ENCODE measurements around the gene ZNF41.
A peak's percentile ranks its signal among the peaks of the same experiment; 100 is the strongest.

ZNF41 gene

DNA sequence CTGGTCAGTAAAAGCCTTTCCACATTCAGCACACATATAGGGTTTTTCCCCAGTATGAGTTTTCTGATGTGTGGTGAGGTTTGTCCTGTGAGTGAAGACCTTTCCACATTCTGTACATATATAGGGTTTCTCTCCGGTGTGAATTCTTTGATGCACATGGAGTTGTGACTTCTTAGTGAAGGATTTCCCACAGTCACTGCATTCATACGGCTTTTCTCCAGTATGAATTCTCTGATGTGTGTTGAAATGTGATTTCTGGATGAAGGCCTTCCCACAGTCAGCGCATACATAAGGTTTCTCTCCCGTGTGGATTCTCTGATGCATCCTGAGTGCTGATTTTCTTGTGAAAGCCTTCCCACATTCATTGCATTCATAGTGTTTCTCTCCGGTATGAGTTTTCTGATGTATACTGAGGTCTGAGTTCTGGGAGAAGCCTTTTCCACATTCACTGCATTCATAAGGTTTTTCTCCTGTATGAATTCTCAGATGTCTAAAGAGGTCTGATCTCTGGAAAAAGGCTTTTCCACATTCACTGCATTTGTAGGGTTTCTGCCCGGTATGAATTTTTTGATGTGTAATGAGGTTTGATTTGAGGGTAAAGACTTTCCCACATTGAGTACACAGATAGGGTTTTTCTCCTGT is 34.7 kb downstream of the ZNF41 start:
- H3K9me3 ChIP-seq (ENCODE audit: control insufficient read depth in 1 of 2, low read length in 2 of 2) = peaks cover 3 to 6% of the 10 kb centered on the region in 2 donors
- H3K4me3 ChIP-seq (ENCODE audit: low read depth in 1 of 2, low read length in 2 of 2) = no peak overlapping the region
- no peaks in the 10 kb centered on the region for H3K4me1 ChIP-seq (ENCODE audit: control insufficient read depth in 1 of 2, insufficient read depth in 2 of 2, low read length in 2 of 2)
- peaks cover 26 to 44% of the 10 kb centered on the region in 2 donors for H3K36me3 ChIP-seq (ENCODE audit: control insufficient read depth in 1 of 2, insufficient read depth in 2 of 2, low read length in 2 of 2)
- no peaks in the 10 kb centered on the region for H3K27me3 ChIP-seq (ENCODE audit: low read depth, low read length)
- H3K27ac ChIP-seq (ENCODE audit: low read length) = no peak overlapping the region

- Histone ChIP-seq H3K4me1 (ENCODE audit: control insufficient read depth in 1 of 2, insufficient read depth in 2 of 2, low read length in 2 of 2) (no peaks in the 10 kb centered on the region), H3K9me3 (ENCODE audit: control insufficient read depth in 1 of 2, low read length in 2 of 2) (peaks cover 3 to 6% of the 10 kb centered on the region in 2 donors), H3K27me3 (ENCODE audit: low read depth, low read length) (no peaks in the 10 kb centered on the region), H3K36me3 (ENCODE audit: control insufficient read depth in 1 of 2, insufficient read depth in 2 of 2, low read length in 2 of 2) (peaks cover 26 to 37% of the 10 kb centered on the region in 2 donors), H3K4me3 (ENCODE audit: low read depth in 1 of 2, low read length in 2 of 2) (no peak overlapping the region), H3K27ac (ENCODE audit: low read length) (no peak overlapping the region)
Observed at GRCh38 chrX:47447607-47448006, 35.4 kb downstream of the ZNF41 start.

DNA sequence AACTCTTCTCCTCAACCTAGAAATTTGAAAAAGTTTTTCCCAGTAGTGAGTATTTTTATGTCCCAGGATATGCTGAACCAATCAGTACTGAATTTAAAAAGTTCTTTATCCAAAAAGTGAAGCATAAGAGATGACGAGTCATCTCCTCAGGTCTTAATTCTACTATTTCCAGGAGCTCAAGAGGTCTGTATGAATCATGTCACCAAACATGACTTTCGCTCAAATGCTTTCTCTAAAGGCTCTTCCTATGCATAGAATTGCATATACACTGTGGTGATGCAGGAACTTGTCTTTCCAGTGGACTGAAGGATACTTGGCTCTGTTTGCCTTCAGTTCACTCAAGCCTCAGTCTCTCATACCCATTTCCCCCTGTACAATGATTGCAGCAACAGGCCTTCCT is 36.1 kb downstream of the ZNF41 start:
- Histone ChIP-seq H3K4me1 (ENCODE audit: control insufficient read depth in 1 of 2, insufficient read depth in 2 of 2, low read length in 2 of 2) (no peaks in the 10 kb centered on the region), H3K9me3 (ENCODE audit: control insufficient read depth in 1 of 2, low read length in 2 of 2) (peaks cover 3 to 6% of the 10 kb centered on the region in 2 donors), H3K27ac (ENCODE audit: low read length) (no peak overlapping the region), H3K4me3 (ENCODE audit: low read depth in 1 of 2, low read length in 2 of 2) (no peak overlapping the region), H3K27me3 (ENCODE audit: low read depth, low read length) (no peaks in the 10 kb centered on the region), H3K36me3 (ENCODE audit: control insufficient read depth in 1 of 2, insufficient read depth in 2 of 2, low read length in 2 of 2) (peaks cover 26 to 33% of the 10 kb centered on the region in 2 donors)

GRCh38 chrX:47446431-47446830 is 36.6 kb downstream of the ZNF41 start:
- H3K4me1 ChIP-seq (ENCODE audit: control insufficient read depth in 1 of 2, insufficient read depth in 2 of 2, low read length in 2 of 2) = no peaks in the 10 kb centered on the region
- peaks cover 3 to 6% of the 10 kb centered on the region in 2 donors for H3K9me3 ChIP-seq (ENCODE audit: control insufficient read depth in 1 of 2, low read length in 2 of 2)
- no peak overlapping the region for H3K27ac ChIP-seq (ENCODE audit: low read length)
- no peaks in the 10 kb centered on the region for H3K27me3 ChIP-seq (ENCODE audit: low read depth, low read length)
- peaks cover 26 to 32% of the 10 kb centered on the region in 2 donors for H3K36me3 ChIP-seq (ENCODE audit: control insufficient read depth in 1 of 2, insufficient read depth in 2 of 2, low read length in 2 of 2)
- H3K4me3 ChIP-seq (ENCODE audit: low read depth in 1 of 2, low read length in 2 of 2) = no peak overlapping the region

- Histone ChIP-seq H3K27ac (ENCODE audit: low read length) (no peak overlapping the region), H3K4me1 (ENCODE audit: control insufficient read depth in 1 of 2, insufficient read depth in 2 of 2, low read length in 2 of 2) (no peaks in the 10 kb centered on the region), H3K27me3 (ENCODE audit: low read depth, low read length) (no peaks in the 10 kb centered on the region), H3K4me3 (ENCODE audit: low read depth in 1 of 2, low read length in 2 of 2) (no peak overlapping the region), H3K9me3 (ENCODE audit: control insufficient read depth in 1 of 2, low read length in 2 of 2) (no peaks in the 10 kb centered on the region), H3K36me3 (ENCODE audit: control insufficient read depth in 1 of 2, insufficient read depth in 2 of 2, low read length in 2 of 2) (no peaks in the 10 kb centered on the region)
Observed at GRCh38 chrX:47430925-47431324, 52.1 kb downstream of the ZNF41 start.

GRCh38 chrX:47422444-47422843 is 60.6 kb downstream of the ZNF41 start:
- Histone ChIP-seq H3K27ac (ENCODE audit: low read length) (no peak overlapping the region), H3K4me1 (ENCODE audit: control insufficient read depth in 1 of 2, insufficient read depth in 2 of 2, low read length in 2 of 2) (no peaks in the 10 kb centered on the region), H3K27me3 (ENCODE audit: low read depth, low read length) (no peaks in the 10 kb centered on the region), H3K36me3 (ENCODE audit: control insufficient read depth in 1 of 2, insufficient read depth in 2 of 2, low read length in 2 of 2) (no peaks in the 10 kb centered on the region), H3K9me3 (ENCODE audit: control insufficient read depth in 1 of 2, low read length in 2 of 2) (no peaks in the 10 kb centered on the region), H3K4me3 (ENCODE audit: low read depth in 1 of 2, low read length in 2 of 2) (no peak overlapping the region)

- no peak overlapping the region for H3K27ac ChIP-seq (ENCODE audit: low read length)
- no peaks in the 10 kb centered on the region for H3K4me1 ChIP-seq (ENCODE audit: control insufficient read depth in 1 of 2, insufficient read depth in 2 of 2, low read length in 2 of 2)
- no peaks in the 10 kb centered on the region for H3K9me3 ChIP-seq (ENCODE audit: control insufficient read depth in 1 of 2, low read length in 2 of 2)
- H3K27me3 ChIP-seq (ENCODE audit: low read depth, low read length) = no peaks in the 10 kb centered on the region
- H3K4me3 ChIP-seq (ENCODE audit: low read depth in 1 of 2, low read length in 2 of 2) = no peak overlapping the region
- no peaks in the 10 kb centered on the region for H3K36me3 ChIP-seq (ENCODE audit: control insufficient read depth in 1 of 2, insufficient read depth in 2 of 2, low read length in 2 of 2)
Observed at GRCh38 chrX:47420962-47421361, 62.1 kb downstream of the ZNF41 start.

- no peaks in the 10 kb centered on the region for H3K36me3 ChIP-seq (ENCODE audit: control insufficient read depth in 1 of 2, insufficient read depth in 2 of 2, low read length in 2 of 2)
- no peak overlapping the region for H3K4me3 ChIP-seq (ENCODE audit: low read depth in 1 of 2, low read length in 2 of 2)
- H3K9me3 ChIP-seq (ENCODE audit: control insufficient read depth in 1 of 2, low read length in 2 of 2) = no peaks in the 10 kb centered on the region
- no peaks in the 10 kb centered on the region for H3K4me1 ChIP-seq (ENCODE audit: control insufficient read depth in 1 of 2, insufficient read depth in 2 of 2, low read length in 2 of 2)
- no peaks in the 10 kb centered on the region for H3K27me3 ChIP-seq (ENCODE audit: low read depth, low read length)
- H3K27ac ChIP-seq (ENCODE audit: low read length) = no peak overlapping the region
Observed at GRCh38 chrX:47420265-47420664, 62.8 kb downstream of the ZNF41 start.

GRCh38 chrX:47413179-47413594 is 69.8 kb downstream of the ZNF41 start:
- Histone ChIP-seq H3K27me3 (ENCODE audit: low read depth, low read length) (no peaks in the 10 kb centered on the region), H3K27ac (ENCODE audit: low read length) (no peak overlapping the region), H3K4me3 (ENCODE audit: low read depth in 1 of 2, low read length in 2 of 2) (peak overlapping the region in 1 of 2 donors; percentile 5), H3K36me3 (ENCODE audit: control insufficient read depth in 1 of 2, insufficient read depth in 2 of 2, low read length in 2 of 2) (peaks cover 0 to 18% of the 10 kb centered on the region in 2 donors), H3K4me1 (ENCODE audit: control insufficient read depth in 1 of 2, insufficient read depth in 2 of 2, low read length in 2 of 2) (no peaks in the 10 kb centered on the region), H3K9me3 (ENCODE audit: control insufficient read depth in 1 of 2, low read length in 2 of 2) (peaks cover 0 to 17% of the 10 kb centered on the region in 2 donors)
